BE2C (cell line): ENCODE data around the gene PRKCZ.

Source experiments
- DNase-seq: peaks from one replicate; pipeline ENCODE4 v3.0.0-alpha.2; 2020
- H3K27me3 ChIP-seq: fragments of 250-450 bp; sonication (Bioruptor Pico); 2 replicates; pipeline ENCODE4 v1.5.1; 2020; ENCODE audit warnings: mild to moderate bottlenecking
- H3K36me3 ChIP-seq: fragments of 250-450 bp; sonication (Bioruptor Pico); 2 replicates; pipeline ENCODE4 v1.5.1; 2020; ENCODE audit warnings: mild to moderate bottlenecking
- H3K4me1 ChIP-seq: fragments of 250-450 bp; sonication (Bioruptor Pico); 2 replicates; pipeline ENCODE4 v1.5.1; 2020
- H3K4me3 ChIP-seq: 2 replicates; pipeline ENCODE4 v1.5.1; 2011; ENCODE audit warnings: low read depth, low read length
- H3K9me3 ChIP-seq: fragments of 250-450 bp; sonication (Bioruptor Pico); 2 replicates; pipeline ENCODE4 v1.5.1; 2020
- TF ChIP-seq, protein P1 (sequence below): IDR thresholded peaks from 2 replicates; pipeline ENCODE4 v1.5.1; 2012; ENCODE audit warnings: mild to moderate bottlenecking, low read depth, low read length

PRKCZ gene

DNA sequence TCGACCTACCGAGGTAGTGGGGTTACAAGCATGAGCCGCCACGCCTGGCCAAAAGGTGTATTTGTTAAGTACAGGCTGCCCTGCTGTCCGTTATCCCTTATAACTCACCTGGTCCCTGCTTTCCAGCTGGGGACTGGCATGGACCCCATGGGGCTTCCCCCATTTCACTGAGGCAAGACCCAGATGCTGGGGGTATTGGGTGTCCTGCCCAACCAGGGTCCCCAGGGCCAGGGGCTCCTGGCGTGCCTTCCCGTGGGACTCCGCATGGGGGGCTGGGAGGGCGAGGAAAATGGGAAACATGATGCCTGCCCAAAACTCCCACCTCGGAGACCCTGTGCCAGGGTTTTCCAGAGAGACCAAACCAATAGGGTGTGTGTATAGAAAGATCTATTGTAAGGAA is 79.9 kb downstream of the PRKCZ start:
- peaks cover 14% of the 10 kb centered on the region for H3K4me1 ChIP-seq
- no peak for DNase-seq
- no peaks in the 10 kb centered on the region for H3K36me3 ChIP-seq
- TF ChIP-seq, protein P1, sequence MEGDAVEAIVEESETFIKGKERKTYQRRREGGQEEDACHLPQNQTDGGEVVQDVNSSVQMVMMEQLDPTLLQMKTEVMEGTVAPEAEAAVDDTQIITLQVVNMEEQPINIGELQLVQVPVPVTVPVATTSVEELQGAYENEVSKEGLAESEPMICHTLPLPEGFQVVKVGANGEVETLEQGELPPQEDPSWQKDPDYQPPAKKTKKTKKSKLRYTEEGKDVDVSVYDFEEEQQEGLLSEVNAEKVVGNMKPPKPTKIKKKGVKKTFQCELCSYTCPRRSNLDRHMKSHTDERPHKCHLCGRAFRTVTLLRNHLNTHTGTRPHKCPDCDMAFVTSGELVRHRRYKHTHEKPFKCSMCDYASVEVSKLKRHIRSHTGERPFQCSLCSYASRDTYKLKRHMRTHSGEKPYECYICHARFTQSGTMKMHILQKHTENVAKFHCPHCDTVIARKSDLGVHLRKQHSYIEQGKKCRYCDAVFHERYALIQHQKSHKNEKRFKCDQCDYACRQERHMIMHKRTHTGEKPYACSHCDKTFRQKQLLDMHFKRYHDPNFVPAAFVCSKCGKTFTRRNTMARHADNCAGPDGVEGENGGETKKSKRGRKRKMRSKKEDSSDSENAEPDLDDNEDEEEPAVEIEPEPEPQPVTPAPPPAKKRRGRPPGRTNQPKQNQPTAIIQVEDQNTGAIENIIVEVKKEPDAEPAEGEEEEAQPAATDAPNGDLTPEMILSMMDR: no peak
- H3K27me3 ChIP-seq: no peaks in the 10 kb centered on the region
- H3K4me3 ChIP-seq: no peak overlapping the region
- no peaks in the 10 kb centered on the region for H3K9me3 ChIP-seq

DNA sequence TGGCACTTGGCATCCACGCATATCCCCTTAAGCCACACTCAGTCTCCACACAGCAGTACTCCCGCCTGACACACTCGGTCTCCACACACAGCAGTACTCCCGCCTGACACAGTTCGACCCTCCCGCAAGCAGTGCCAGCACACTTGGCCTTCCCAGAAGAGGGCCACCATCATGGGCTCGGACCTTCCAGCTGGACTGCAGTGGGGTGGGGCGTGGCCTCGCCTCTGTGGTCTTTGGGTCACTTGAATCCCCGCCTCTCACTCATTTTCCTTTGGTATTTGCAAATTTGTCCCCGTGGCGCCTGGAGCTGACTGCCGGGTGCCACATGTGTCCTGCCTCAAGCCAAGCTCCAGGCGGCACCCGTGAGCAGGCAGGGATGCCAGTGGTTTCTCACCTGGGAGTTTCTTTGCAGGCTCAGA is 80.7 kb downstream of the PRKCZ start:
- DNase-seq: no peak
- Histone ChIP-seq H3K9me3 (no peaks in the 10 kb centered on the region), H3K4me3 (no peak overlapping the region), H3K36me3 (no peaks in the 10 kb centered on the region), H3K27me3 (no peaks in the 10 kb centered on the region), H3K4me1 (peaks cover 15% of the 10 kb centered on the region)
- TF ChIP-seq, protein P1: no peak

DNA sequence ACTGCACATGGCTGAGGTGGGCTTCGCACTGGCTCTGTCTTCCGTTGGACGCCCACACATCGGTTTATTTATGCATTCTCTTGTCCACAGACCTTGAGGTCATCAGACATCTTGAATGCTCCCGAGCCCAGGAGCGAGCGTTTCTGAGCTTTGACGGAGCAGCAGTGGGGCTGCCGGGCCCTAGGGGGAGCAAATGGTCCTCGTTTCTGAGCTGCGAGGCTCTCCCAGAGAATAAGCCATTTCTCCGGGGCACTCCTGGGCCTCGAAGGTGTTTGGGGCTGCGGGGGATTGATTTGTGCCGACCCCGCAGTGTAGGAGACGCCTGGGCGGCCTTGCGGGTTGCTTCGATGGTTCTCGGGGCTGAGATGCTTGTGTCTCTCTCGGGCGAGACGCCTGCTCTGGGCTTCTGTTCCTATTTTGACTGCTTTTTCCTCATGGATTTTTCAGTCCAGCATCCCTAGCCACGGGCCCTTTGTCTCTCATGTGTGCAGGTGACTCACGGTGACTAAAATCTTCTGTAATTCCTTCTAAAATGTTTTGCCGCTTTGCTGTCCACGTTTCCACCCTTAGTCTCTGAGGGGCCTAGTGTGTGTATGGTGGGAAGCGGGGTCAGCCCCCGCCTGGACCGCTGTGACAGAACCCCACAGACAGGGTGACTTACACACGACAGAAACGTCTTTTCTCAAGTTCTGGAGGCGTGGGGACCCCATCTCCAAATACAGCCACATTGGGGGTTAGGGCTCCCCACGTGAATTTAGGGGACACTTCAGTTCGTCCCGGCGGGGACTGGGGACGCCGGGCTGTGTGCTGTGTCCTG is 82.2 kb downstream of the PRKCZ start:
- peak; percentile 64 for DNase-seq
- TF ChIP-seq, protein P1: peak; percentile 55
- Histone ChIP-seq H3K4me1 (peaks cover 17% of the 10 kb centered on the region), H3K36me3 (no peaks in the 10 kb centered on the region), H3K4me3 (peak overlapping the region; percentile 62), H3K9me3 (no peaks in the 10 kb centered on the region), H3K27me3 (no peaks in the 10 kb centered on the region)

DNA sequence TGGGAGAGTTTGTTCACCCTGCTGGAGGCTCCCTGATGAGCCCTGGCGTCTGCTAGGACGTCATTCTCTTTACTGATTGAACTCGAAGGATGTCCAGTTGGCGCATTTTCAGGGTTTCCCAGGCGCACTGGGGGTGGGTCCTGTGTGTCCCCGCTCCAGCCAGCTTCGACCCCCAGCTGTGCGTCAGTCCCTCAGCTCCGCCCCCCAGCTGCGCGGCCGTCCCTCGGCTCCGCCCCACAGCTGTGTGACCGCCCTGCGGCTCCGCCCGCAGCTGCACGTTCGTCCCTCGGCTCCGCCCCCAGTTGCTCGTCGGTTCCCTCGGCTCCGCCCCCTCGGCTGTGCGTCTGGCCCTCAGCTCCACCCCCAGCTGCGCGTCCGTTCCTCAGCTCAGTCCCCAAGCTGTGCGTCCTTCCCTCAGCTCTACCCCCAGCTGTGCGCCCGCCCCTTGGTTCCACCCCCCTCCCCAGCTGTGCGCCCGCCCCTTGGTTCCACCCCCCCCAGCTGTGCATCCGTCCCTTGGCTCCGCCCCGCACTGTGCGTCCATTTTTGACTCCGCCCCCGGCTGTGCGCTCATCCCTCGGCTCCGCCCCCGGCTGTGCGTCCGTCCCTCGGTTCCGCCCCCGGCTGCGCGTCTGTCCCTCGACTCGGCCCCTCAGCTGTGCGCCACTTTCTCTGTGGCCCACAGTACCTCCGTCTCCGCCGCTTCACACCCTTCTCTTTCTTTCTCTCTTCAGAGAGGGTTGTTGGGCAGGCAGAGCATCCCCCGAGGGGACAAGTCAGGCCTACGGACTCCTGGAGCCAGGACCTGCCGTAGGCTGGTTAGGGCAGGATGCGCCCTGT is 83.0 kb downstream of the PRKCZ start:
- TF ChIP-seq, protein P1: no peak
- Histone ChIP-seq H3K27me3 (no peaks in the 10 kb centered on the region), H3K4me1 (peaks cover 17% of the 10 kb centered on the region), H3K36me3 (no peaks in the 10 kb centered on the region), H3K9me3 (no peaks in the 10 kb centered on the region), H3K4me3 (peak overlapping the region; percentile 62)
- peak; percentile 99 for DNase-seq

DNA sequence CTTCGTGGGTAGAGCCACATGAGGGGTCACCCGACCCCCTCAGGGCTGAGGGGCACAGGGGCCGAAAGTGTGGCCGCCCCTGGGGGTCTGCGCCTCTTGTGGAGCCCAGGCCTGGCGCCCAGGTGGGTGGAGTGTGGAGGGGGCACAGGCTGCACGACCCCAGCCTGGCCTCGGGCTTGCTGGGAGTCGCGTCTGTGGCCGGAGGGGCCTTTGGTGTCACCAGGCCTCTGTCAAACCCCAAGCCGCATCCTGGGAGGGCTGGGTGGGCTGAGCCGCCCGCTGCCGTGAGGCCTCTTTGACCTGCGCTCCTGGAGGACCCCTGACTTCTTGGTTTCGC is 83.6 kb downstream of the PRKCZ start:
- no peak for DNase-seq
- Histone ChIP-seq H3K27me3 (no peaks in the 10 kb centered on the region), H3K4me1 (peaks cover 17% of the 10 kb centered on the region), H3K9me3 (no peaks in the 10 kb centered on the region), H3K4me3 (peak overlapping the region; percentile 62), H3K36me3 (no peaks in the 10 kb centered on the region)
- TF ChIP-seq, protein P1: no peak

DNA sequence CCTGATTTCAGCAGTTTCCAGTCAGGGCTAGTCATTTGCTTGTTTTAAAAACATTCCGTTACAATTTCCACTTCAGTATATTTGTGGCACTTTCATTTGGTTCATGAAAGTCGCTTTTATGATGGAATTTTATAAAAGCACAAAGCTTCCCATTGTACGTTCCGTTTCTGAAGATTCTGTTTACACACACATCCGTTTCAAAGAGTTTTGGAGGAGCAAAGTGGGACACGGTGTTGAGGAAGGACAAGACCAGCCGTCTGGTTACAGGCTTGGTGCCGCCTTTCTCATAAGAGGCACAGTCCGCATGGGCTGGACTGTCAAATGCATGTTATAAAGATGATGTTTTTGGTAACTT is 84.0 kb downstream of the PRKCZ start:
- no peak for DNase-seq
- Histone ChIP-seq H3K36me3 (no peaks in the 10 kb centered on the region), H3K4me3 (no peak overlapping the region), H3K27me3 (no peaks in the 10 kb centered on the region), H3K9me3 (no peaks in the 10 kb centered on the region), H3K4me1 (peaks cover 17% of the 10 kb centered on the region)
- TF ChIP-seq, protein P1: no peak
